Activated naive CD4-positive, alpha-beta T cell treated with anti-CD3 and anti-CD28 coated beads, Interleukin-2, amount 50 U/mL, for 72 hours (primary cell): ENCODE data around the gene ASAP2. TPM values are rescaled to one million over a fixed set of nuclear protein-coding genes. Genes with fewer than 3 reads are reported as not detected.

Experiments
- ATAC-seq, 2 donors: fragments of 150-1000 bp; cut with Tn5 transposase; 2 replicates each; pipeline ENCODE4 v1.10.0; 2021; ENCODE audit warnings: mild to moderate bottlenecking in 2 of 2, moderate library complexity in 2 of 2
- DNase-seq, 2 donors: peaks; one replicate each; pipeline ENCODE4 v3.0.0; 2021 to 2022; ENCODE audit warnings: low spot score in 2 of 2
- H3K27ac Mint-ChIP-seq, 2 donors: one replicate each; pipeline ENCODE4 v1.8.0; 2022; ENCODE audit warnings: mild to moderate bottlenecking in 2 of 2, mixed read lengths in 2 of 2
- H3K36me3 Mint-ChIP-seq, 2 donors: one replicate each; pipeline ENCODE4 v1.8.0; 2022; ENCODE audit warnings: mixed read lengths in 2 of 2
- H3K9me3 Mint-ChIP-seq, 2 donors: one replicate each; pipeline ENCODE4 v1.8.0; 2022; ENCODE audit warnings: mixed read lengths in 2 of 2
- total RNA-seq, 2 donors: library from RNA; stranded (reverse); gene quantifications; one replicate each; pipeline ENCODE4 v1.2.3, GENCODE V29; 2022

ASAP2 gene
- total RNA-seq, 2 donors from 2014 or later = 0.09 to 1.0 TPM

GRCh38 chr2:9220201-9220600, 13.6 kb downstream of the ASAP2 start:
- no peaks in the 10 kb centered on the region for H3K9me3 Mint-ChIP-seq
- ATAC-seq (no peak), DNase-seq (no peak)
- no peaks in the 10 kb centered on the region for H3K36me3 Mint-ChIP-seq
- H3K27ac Mint-ChIP-seq = no peak overlapping the region

GRCh38 chr2:9221223-9221622, 14.6 kb downstream of the ASAP2 start:
- ATAC-seq (no peak), DNase-seq (no peak)
- no peak overlapping the region for H3K27ac Mint-ChIP-seq
- no peaks in the 10 kb centered on the region for H3K36me3 Mint-ChIP-seq
- no peaks in the 10 kb centered on the region for H3K9me3 Mint-ChIP-seq

- Mint-ChIP-seq H3K36me3 (no peaks in the 10 kb centered on the region), H3K27ac (no peak overlapping the region), H3K9me3 (no peaks in the 10 kb centered on the region)
- DNase-seq = no peak
- no peak for ATAC-seq
Measured at GRCh38 chr2:9222239-9222892, 15.8 kb downstream of the ASAP2 start.

- DNase-seq (no peak), ATAC-seq (no peak)
- Mint-ChIP-seq H3K9me3 (no peaks in the 10 kb centered on the region), H3K27ac (no peak overlapping the region), H3K36me3 (no peaks in the 10 kb centered on the region)
Measured at GRCh38 chr2:9222893-9223287, 16.3 kb downstream of the ASAP2 start.

GRCh38 chr2:9225806-9226205, 19.2 kb downstream of the ASAP2 start:
- H3K9me3 Mint-ChIP-seq = no peaks in the 10 kb centered on the region
- H3K36me3 Mint-ChIP-seq = no peaks in the 10 kb centered on the region
- DNase-seq (no peak), ATAC-seq (no peak)
- H3K27ac Mint-ChIP-seq = no peak overlapping the region

- no peaks in the 10 kb centered on the region for H3K9me3 Mint-ChIP-seq
- ATAC-seq (no peak), DNase-seq (no peak)
- H3K27ac Mint-ChIP-seq = no peak overlapping the region
- no peaks in the 10 kb centered on the region for H3K36me3 Mint-ChIP-seq
Measured at GRCh38 chr2:9226458-9227380, 20.1 kb downstream of the ASAP2 start.

- Mint-ChIP-seq H3K36me3 (no peaks in the 10 kb centered on the region), H3K9me3 (no peaks in the 10 kb centered on the region), H3K27ac (no peak overlapping the region)
- no peak for DNase-seq
- ATAC-seq = no peak
Measured at GRCh38 chr2:9228088-9228751, 21.6 kb downstream of the ASAP2 start.

- Mint-ChIP-seq H3K27ac (no peak overlapping the region), H3K9me3 (no peaks in the 10 kb centered on the region), H3K36me3 (no peaks in the 10 kb centered on the region)
- no peak for ATAC-seq
- DNase-seq = no peak
Measured at GRCh38 chr2:9228781-9229469, 22.3 kb downstream of the ASAP2 start.

- Mint-ChIP-seq H3K9me3 (no peaks in the 10 kb centered on the region), H3K27ac (no peak overlapping the region), H3K36me3 (no peaks in the 10 kb centered on the region)
- no peak for ATAC-seq
- no peak for DNase-seq
Measured at GRCh38 chr2:9229470-9229820, 22.8 kb downstream of the ASAP2 start.

- Mint-ChIP-seq H3K9me3 (no peaks in the 10 kb centered on the region), H3K27ac (no peak overlapping the region), H3K36me3 (no peaks in the 10 kb centered on the region)
- ATAC-seq = no peak
- DNase-seq = no peak
Measured at GRCh38 chr2:9230051-9230802, 23.6 kb downstream of the ASAP2 start.

GRCh38 chr2:9230881-9231280, 24.3 kb downstream of the ASAP2 start:
- H3K36me3 Mint-ChIP-seq = no peaks in the 10 kb centered on the region
- no peak for ATAC-seq
- no peaks in the 10 kb centered on the region for H3K9me3 Mint-ChIP-seq
- DNase-seq = no peak
- H3K27ac Mint-ChIP-seq = no peak overlapping the region

GRCh38 chr2:9231291-9232165, 24.9 kb downstream of the ASAP2 start:
- no peak for DNase-seq
- H3K9me3 Mint-ChIP-seq = no peaks in the 10 kb centered on the region
- H3K36me3 Mint-ChIP-seq = no peaks in the 10 kb centered on the region
- ATAC-seq = no peak
- H3K27ac Mint-ChIP-seq = no peak overlapping the region

GRCh38 chr2:9232166-9232479, 25.5 kb downstream of the ASAP2 start:
- H3K27ac Mint-ChIP-seq = no peak overlapping the region
- no peaks in the 10 kb centered on the region for H3K9me3 Mint-ChIP-seq
- DNase-seq (no peak), ATAC-seq (no peak)
- H3K36me3 Mint-ChIP-seq = no peaks in the 10 kb centered on the region

- no peaks in the 10 kb centered on the region for H3K9me3 Mint-ChIP-seq
- no peaks in the 10 kb centered on the region for H3K36me3 Mint-ChIP-seq
- no peak for ATAC-seq
- DNase-seq = no peak
- H3K27ac Mint-ChIP-seq = no peak overlapping the region
Measured at GRCh38 chr2:9232886-9233285, 26.3 kb downstream of the ASAP2 start.

- ATAC-seq = no peak
- H3K27ac Mint-ChIP-seq = no peak overlapping the region
- no peak for DNase-seq
- no peaks in the 10 kb centered on the region for H3K36me3 Mint-ChIP-seq
- no peaks in the 10 kb centered on the region for H3K9me3 Mint-ChIP-seq
Measured at GRCh38 chr2:9234680-9235146, 28.1 kb downstream of the ASAP2 start.
